SK-N-SH (cell line): ENCODE data around the gene SMYD4. TPM values are rescaled to one million over a fixed set of nuclear protein-coding genes. Genes with fewer than 3 reads are reported as not detected.

Experiments used
- CTCF ChIA-PET: fragments of 300-600, 350-600 bp; formaldehyde crosslinking; extraction: SDS; loops from one replicate; lab custom pipeline; 2021; lab: Yijun Ruan, JAX
- POLR2A ChIA-PET: fragments of 350-600 bp; sonication (Branson Sonifier 250); formaldehyde crosslinking; extraction: SDS; loops from one replicate; lab custom pipeline; 2020; ENCODE audit warnings: antibody characterized with exemption, inconsistent platforms; lab: Yijun Ruan, JAX
- DNase-seq: peaks from one replicate; pipeline ENCODE4 v3.0.0; 2012
- H2AFZ ChIP-seq: fragments of 200-600 bp; sonication (generic); 2 replicates; pipeline ENCODE4 v1.8.1; 2016; ENCODE audit warnings: antibody characterized with exemption, mild to moderate bottlenecking, low read depth
- H3F3A ChIP-seq: fragments of 200-600 bp; sonication (generic); replicated peaks from 2 replicates; pipeline ENCODE3; 2016; ENCODE audit warnings: antibody characterized with exemption, mild to moderate bottlenecking; ENCODE audit not compliant: insufficient read depth
- H3K27ac ChIP-seq, 2 experiments: fragments of 200-500 bp in 1 of 2; fragments of 200-600 bp in 1 of 2; sonication (Bioruptor generic) in 1 of 2; sonication (generic), shearing (Covaris generic) in 1 of 2; 2 replicates each; pipeline versions ENCODE4 v1.5.1 to v1.6.1; 2014 to 2016; ENCODE audit warnings: low read depth in 2 of 2, inconsistent platforms in 1 of 2, low read length in 1 of 2, mild to moderate bottlenecking in 1 of 2, mixed read lengths in 1 of 2
- H3K27me3 ChIP-seq: fragments of 200-600 bp; sonication (generic), shearing (Covaris generic); 2 replicates; pipeline ENCODE4 v1.6.1; 2016; ENCODE audit warnings: mixed run types; ENCODE audit not compliant: insufficient read depth
- H3K36me3 ChIP-seq, 2 experiments: fragments of 200-500 bp in 1 of 2; fragments of 200-600 bp in 1 of 2; sonication (Bioruptor generic) in 1 of 2; sonication (generic) in 1 of 2; replicated peaks in 1 of 2; 2 replicates each; pipeline versions ENCODE3 to v1.5.1; 2014 to 2016; ENCODE audit warnings: low read length in 1 of 2, mild to moderate bottlenecking in 1 of 2; ENCODE audit not compliant: insufficient read depth in 2 of 2, control insufficient read depth in 1 of 2
- H3K4me1 ChIP-seq, 2 experiments: fragments of 200-500 bp in 1 of 2; fragments of 200-600 bp in 1 of 2; sonication (Bioruptor generic) in 1 of 2; sonication (generic), shearing (Covaris generic) in 1 of 2; 2 replicates each; pipeline versions ENCODE4 v1.5.1 to v1.6.1; 2014 to 2016; ENCODE audit warnings: low read depth in 1 of 2, low read length in 1 of 2, mixed run types in 1 of 2; ENCODE audit not compliant: insufficient read depth in 2 of 2, control insufficient read depth in 1 of 2
- H3K4me2 ChIP-seq: fragments of 200-600 bp; sonication (generic), shearing (Covaris generic); 2 replicates; pipeline ENCODE4 v1.6.1; 2017; ENCODE audit warnings: mixed run types
- H3K4me3 ChIP-seq, 2 experiments: fragments of 200-500 bp in 1 of 2; fragments of 200-600 bp in 1 of 2; sonication (Bioruptor generic) in 1 of 2; sonication (generic), shearing (Covaris generic) in 1 of 2; 2 replicates each; pipeline versions ENCODE4 v1.5.1 to v1.8.1; 2014 to 2016; ENCODE audit warnings: low read depth in 2 of 2, inconsistent platforms in 1 of 2, low read length in 1 of 2, mild to moderate bottlenecking in 1 of 2, mixed read lengths in 1 of 2, moderate library complexity in 1 of 2
- H3K79me2 ChIP-seq: fragments of 200-600 bp; sonication (generic); 2 replicates; pipeline ENCODE4 v1.8.1; 2017; ENCODE audit warnings: mild to moderate bottlenecking; ENCODE audit not compliant: insufficient read depth
- H3K9ac ChIP-seq: fragments of 200-600 bp; sonication (generic); 2 replicates; pipeline ENCODE4 v1.6.1; 2017; ENCODE audit warnings: mixed run types
- H3K9me2 ChIP-seq: fragments of 200-600 bp; sonication (generic); 2 replicates; pipeline ENCODE4 v1.6.1; 2017; ENCODE audit warnings: mixed run types
- H3K9me3 ChIP-seq: fragments of 200-600 bp; sonication (generic); 2 replicates; pipeline ENCODE4 v1.6.1; 2017; ENCODE audit warnings: mixed run types, mild to moderate bottlenecking, moderate library complexity
- H4K20me1 ChIP-seq: fragments of 200-600 bp; sonication (generic); 2 replicates; pipeline ENCODE4 v1.6.1; 2017; ENCODE audit warnings: mild to moderate bottlenecking, mixed run types; ENCODE audit not compliant: insufficient read depth
- CHD2 ChIP-seq: fragments of 150-350 bp; IDR thresholded peaks from 2 replicates; pipeline ENCODE4 v1.6.1; 2018; ENCODE audit warnings: low read length; ENCODE audit not compliant: partially characterized antibody
- CTCF ChIP-seq: fragments of 200-600 bp; sonication (generic); IDR thresholded peaks from 2 replicates; pipeline ENCODE4 v1.6.1; 2017; ENCODE audit warnings: antibody characterized with exemption, mild to moderate bottlenecking, moderate library complexity
- ELF1 ChIP-seq: IDR thresholded peaks from 2 replicates; pipeline ENCODE4 v1.4.0; 2012
- EP300 ChIP-seq, 2 experiments: IDR thresholded peaks; 2 replicates each; pipeline versions ENCODE4 v1.4.0 to v1.6.1; 2012; ENCODE audit warnings: borderline replicate concordance in 1 of 2, low read depth in 1 of 2, low read length in 1 of 2
- EZH2phosphoT487 ChIP-seq: fragments of 200-600 bp; sonication (generic); IDR thresholded peaks from 2 replicates; pipeline ENCODE4 v1.6.1; 2017; ENCODE audit warnings: low read depth, mixed run types, mild to moderate bottlenecking, antibody characterized with exemption, moderate library complexity, borderline replicate concordance
- FOSL2 ChIP-seq: IDR thresholded peaks from 2 replicates; pipeline ENCODE4 v1.4.0; 2012; ENCODE audit warnings: low read depth, mild to moderate bottlenecking, moderate library complexity, borderline replicate concordance
- GATA2 ChIP-seq: sonication (generic); formaldehyde crosslinking; IDR thresholded peaks from 2 replicates; pipeline ENCODE4 v1.5.0; 2020; ENCODE audit warnings: mild to moderate bottlenecking, missing genetic modification reagents
- IRF3 ChIP-seq: fragments of 150-350 bp; IDR thresholded peaks from 2 replicates; pipeline ENCODE4 v1.6.1; 2016; ENCODE audit warnings: mild to moderate bottlenecking, low read depth, low read length
- MXI1 ChIP-seq: IDR thresholded peaks from 2 replicates; pipeline ENCODE4 v1.6.1; 2012; ENCODE audit warnings: mild to moderate bottlenecking, low read depth, low read length, improper control_type of control experiment
- NRF1 ChIP-seq: IDR thresholded peaks from 2 replicates; pipeline ENCODE4 v1.6.1; 2012; ENCODE audit warnings: low read depth, mild to moderate bottlenecking, low read length
- POLR2AphosphoS5 ChIP-seq: IDR thresholded peaks from 2 replicates; pipeline ENCODE4 v1.6.1; 2012; ENCODE audit warnings: low read depth, low read length
- RAD21 ChIP-seq: IDR thresholded peaks from 2 replicates; pipeline ENCODE4 v1.6.1; 2012; ENCODE audit warnings: mild to moderate bottlenecking, low read length
- RCOR1 ChIP-seq: fragments of 150-350 bp; IDR thresholded peaks from 2 replicates; pipeline ENCODE4 v1.6.1; 2017; ENCODE audit warnings: antibody characterized with exemption, low read length
- RFX5 ChIP-seq: IDR thresholded peaks from 2 replicates; pipeline ENCODE4 v1.6.1; 2012; ENCODE audit warnings: mild to moderate bottlenecking, improper control_type of control experiment, low read length
- RXRA ChIP-seq: IDR thresholded peaks from 2 replicates; pipeline ENCODE4 v1.4.0; 2012; ENCODE audit warnings: low read depth, mild to moderate bottlenecking, borderline replicate concordance
- SMC3 ChIP-seq: IDR thresholded peaks from 2 replicates; pipeline ENCODE4 v1.6.1; 2012; ENCODE audit warnings: low read depth, low read length, improper control_type of control experiment
- TEAD4 ChIP-seq: IDR thresholded peaks from 2 replicates; pipeline ENCODE4 v1.4.0; 2012; ENCODE audit warnings: mild to moderate bottlenecking, borderline replicate concordance; ENCODE audit not compliant: insufficient read depth
- USF2 ChIP-seq: fragments of 150-350 bp; IDR thresholded peaks from 2 replicates; pipeline ENCODE4 v1.6.1; 2017; ENCODE audit warnings: antibody characterized with exemption, low read length, low read depth, borderline replicate concordance
- YY1 ChIP-seq: IDR thresholded peaks from 2 replicates; pipeline ENCODE4 v1.4.0; 2012; ENCODE audit warnings: low read depth, mild to moderate bottlenecking
- WGBS: methylation state at CpG from one replicate; pipeline ENCODE4 v1.1.6; 2017; ENCODE audit warnings: low lambda C conversion rate; 5-methylcytosine and 5-hydroxymethylcytosine counted together
- polyA plus RNA-seq, 3 experiments: library from polyadenylated mRNA; depleted of rRNA; stranded (reverse); fragments of >200 nt; gene quantifications; 2 replicates each; pipeline ENCODE4 v1.2.3, GENCODE V29; 2012
- TF ChIP-seq, protein P1 (sequence below): IDR thresholded peaks from 2 replicates; pipeline ENCODE4 v1.4.0; 2012; ENCODE audit warnings: low read depth

The SMYD4 gene
- polyA plus RNA-seq, 1 of the 3 experiments (the other 2 are of a cell fraction): 4.9 TPM

GRCh38 chr17:1872976-1873375 is 43.3 kb upstream of the SMYD4 start:
- Histone ChIP-seq H3K9me3 (no peaks in the 10 kb centered on the region), H3K27ac (no peak overlapping the region), H3F3A (no peaks in the 10 kb centered on the region), H3K9me2 (no peaks in the 10 kb centered on the region), H3K4me3 (no peak overlapping the region), H3K9ac (no peak overlapping the region), H4K20me1 (no peaks in the 10 kb centered on the region), H3K79me2 (no peaks in the 10 kb centered on the region), H3K4me2 (no peak overlapping the region), H3K27me3 (no peaks in the 10 kb centered on the region), H2AFZ (no peak overlapping the region), H3K4me1 (no peaks in the 10 kb centered on the region), H3K36me3 (peaks cover 37 to 48% of the 10 kb centered on the region in 2 experiments)
- TF ChIP-seq IRF3 (no peak), CTCF (no peak), TEAD4 (no peak), USF2 (no peak), MXI1 (no peak), RAD21 (no peak), RXRA (no peak), YY1 (no peak), EP300 (IDR thresholded peaks at IDR 0.05; ENCODE audit: borderline replicate concordance in 1 of 2, low read depth in 1 of 2, low read length in 1 of 2) (no peak)
- TF ChIP-seq, protein P1, sequence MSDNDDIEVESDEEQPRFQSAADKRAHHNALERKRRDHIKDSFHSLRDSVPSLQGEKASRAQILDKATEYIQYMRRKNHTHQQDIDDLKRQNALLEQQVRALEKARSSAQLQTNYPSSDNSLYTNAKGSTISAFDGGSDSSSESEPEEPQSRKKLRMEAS: no peak
- CTCF ChIA-PET: no interaction called here
- no peak for DNase-seq
- POLR2A ChIA-PET: no interaction called here
- 97% methylated on average over 4 of the region's 4 CpGs for WGBS

- H3K4me3 ChIP-seq: no peak overlapping the region
- no peaks in the 10 kb centered on the region for H4K20me1 ChIP-seq
- DNase-seq: no peak
- no peaks in the 10 kb centered on the region for H3K4me1 ChIP-seq
- ChIA-PET POLR2A (no interaction called here), CTCF (no interaction called here)
- no peaks in the 10 kb centered on the region for H3F3A ChIP-seq
- no peak overlapping the region for H3K4me2 ChIP-seq
- no peak overlapping the region for H2AFZ ChIP-seq
- no peaks in the 10 kb centered on the region for H3K9me3 ChIP-seq
- no peaks in the 10 kb centered on the region for H3K79me2 ChIP-seq
- peaks cover 34 to 44% of the 10 kb centered on the region in 2 experiments for H3K36me3 ChIP-seq
- no peak overlapping the region for H3K9ac ChIP-seq
- H3K27ac ChIP-seq: no peak overlapping the region
- H3K9me2 ChIP-seq: no peaks in the 10 kb centered on the region
- H3K27me3 ChIP-seq: no peaks in the 10 kb centered on the region
- WGBS: 94% methylated on average over 12 of the region's 12 CpGs
- TF ChIP-seq GATA2: no peak
- TF ChIP-seq MXI1: no peak
- no peak for TF ChIP-seq ELF1
- no peak for TF ChIP-seq YY1
- no peak for TF ChIP-seq SMC3
- no peak for TF ChIP-seq CTCF
- TF ChIP-seq CHD2: no peak
- TF ChIP-seq EZH2phosphoT487: no peak
- TF ChIP-seq NRF1: no peak
- no peak for TF ChIP-seq EP300 (IDR thresholded peaks at IDR 0.05; ENCODE audit: borderline replicate concordance in 1 of 2, low read depth in 1 of 2, low read length in 1 of 2)
- TF ChIP-seq RFX5: no peak
- TF ChIP-seq RAD21: no peak
- no peak for TF ChIP-seq TEAD4
- no peak for TF ChIP-seq RCOR1
- TF ChIP-seq POLR2AphosphoS5: no peak
- no peak for TF ChIP-seq FOSL2
- TF ChIP-seq USF2: no peak
Measured at GRCh38 chr17:1872254-1872653, 42.6 kb upstream of the SMYD4 start.
